Fibroblast of lung (primary cell): ENCODE results near the gene TASOR2. TPM values are rescaled to one million over a fixed set of nuclear protein-coding genes. Genes with fewer than 3 reads are reported as not detected.

Source experiments
- DNase-seq, 2 donors: peaks; one replicate each; pipeline versions ENCODE4 v3.0.0 to v3.0.0-alpha.2; 2010; ENCODE audit warnings: low read depth in 2 of 2
- H2AFZ ChIP-seq: 2 replicates; pipeline ENCODE4 v1.5.1; 2012; ENCODE audit warnings: low read length, control low read depth, inconsistent platforms
- H3K27ac ChIP-seq: 2 replicates; pipeline ENCODE4 v1.5.1; 2011; ENCODE audit warnings: low read length, control low read depth; ENCODE audit not compliant: insufficient read depth
- H3K27me3 ChIP-seq: 2 replicates; pipeline ENCODE4 v1.5.1; 2011; ENCODE audit warnings: mild to moderate bottlenecking, low read length; ENCODE audit not compliant: control insufficient read depth, insufficient read depth
- H3K36me3 ChIP-seq: 2 replicates; pipeline ENCODE4 v1.5.1; 2011; ENCODE audit warnings: low read length; ENCODE audit not compliant: control insufficient read depth, insufficient read depth
- H3K4me1 ChIP-seq: 2 replicates; pipeline ENCODE4 v1.5.1; 2011; ENCODE audit warnings: low read length; ENCODE audit not compliant: control insufficient read depth, insufficient read depth; ENCODE audit errors: extremely low read depth
- H3K4me2 ChIP-seq: 2 replicates; pipeline ENCODE4 v1.5.1; 2011; ENCODE audit warnings: low read length, control low read depth; ENCODE audit not compliant: insufficient read depth; ENCODE audit errors: extremely low read depth
- H3K4me3 ChIP-seq, 4 experiments: fragments of 200-600 bp in 1 of 4; sonication (generic) in 1 of 4; replicated peaks in 1 of 4; 2 replicates each; pipeline ENCODE4 v1.5.1; 2011 to 2016; ENCODE audit warnings: low read length in 4 of 4, low read depth in 3 of 4, mild to moderate bottlenecking in 3 of 4, control low read depth in 2 of 4, inconsistent platforms in 1 of 4, mixed read lengths in 1 of 4; ENCODE audit not compliant: insufficient read depth in 1 of 4; ENCODE audit errors: control extremely low read depth in 1 of 4
- H3K79me2 ChIP-seq: 2 replicates; pipeline ENCODE4 v1.5.1; 2012; ENCODE audit warnings: mild to moderate bottlenecking, low read length, inconsistent platforms; ENCODE audit not compliant: control insufficient read depth, insufficient read depth
- H3K9ac ChIP-seq: 2 replicates; pipeline ENCODE4 v1.5.1; 2011; ENCODE audit warnings: mild to moderate bottlenecking, low read length, control low read depth; ENCODE audit not compliant: insufficient read depth
- H3K9me3 ChIP-seq: 2 replicates; pipeline ENCODE4 v1.5.1; 2012; ENCODE audit warnings: low read depth, low read length; ENCODE audit not compliant: control insufficient read depth, insufficient read depth
- H4K20me1 ChIP-seq: 2 replicates; pipeline ENCODE4 v1.5.1; 2011; ENCODE audit warnings: low read length; ENCODE audit not compliant: control insufficient read depth, insufficient read depth; ENCODE audit errors: extremely low read depth
- EZH2 ChIP-seq: IDR thresholded peaks from 2 replicates; pipeline ENCODE4 v1.5.1; 2012; ENCODE audit warnings: low read length, control low read depth, mild to moderate bottlenecking; ENCODE audit errors: missing control alignments
- polyA plus RNA-seq, 2 donors: library from polyadenylated mRNA; depleted of rRNA in 1 of 2; stranded (reverse) in 1 of 2; unstranded in 1 of 2; fragments of >200 nt; gene quantifications; 2 replicates each; pipeline ENCODE4 v1.2.1, GENCODE V29; 2011 to 2012; ENCODE audit warnings: missing spikeins in 1 of 2
- total RNA-seq: library from RNA; depleted of rRNA; stranded (reverse); fragments of >200 nt; gene quantifications from 2 replicates; pipeline ENCODE4 v1.2.1, GENCODE V29; 2014
- TF ChIP-seq, protein P1 (sequence below), 2 donors: IDR thresholded peaks in 1 of 2; conservative IDR thresholded peaks in 1 of 2; 1 replicate in 1 of 2; 2 replicates in 1 of 2; pipeline ENCODE4 v1.5.1; 2011 to 2012; ENCODE audit warnings: low read length in 2 of 2, control low read depth in 1 of 2, inconsistent platforms in 1 of 2, low read depth in 1 of 2, mild to moderate bottlenecking in 1 of 2

Gene TASOR2
- total and polyA plus RNA-seq, 2 donors (not counting 1 experiment from before 2014, with no cell fraction given), result 41.1 to 77.9 TPM

GRCh38 chr10:5679606-5680005 lies 5.0 kb upstream of the TASOR2 start:
- Histone ChIP-seq H3K4me1 (no peaks in the 10 kb centered on the region), H3K27me3 (peaks cover 8% of the 10 kb centered on the region), H4K20me1 (no peaks in the 10 kb centered on the region), H3K4me3 (no peak overlapping the region), H3K79me2 (no peaks in the 10 kb centered on the region), H3K27ac (no peak overlapping the region), H3K36me3 (no peaks in the 10 kb centered on the region), H3K9ac (no peak overlapping the region), H3K9me3 (no peaks in the 10 kb centered on the region), H2AFZ (no peak overlapping the region), H3K4me2 (no peak overlapping the region)
- peak; percentile 15 to 39 for DNase-seq
- TF ChIP-seq, protein P1, sequence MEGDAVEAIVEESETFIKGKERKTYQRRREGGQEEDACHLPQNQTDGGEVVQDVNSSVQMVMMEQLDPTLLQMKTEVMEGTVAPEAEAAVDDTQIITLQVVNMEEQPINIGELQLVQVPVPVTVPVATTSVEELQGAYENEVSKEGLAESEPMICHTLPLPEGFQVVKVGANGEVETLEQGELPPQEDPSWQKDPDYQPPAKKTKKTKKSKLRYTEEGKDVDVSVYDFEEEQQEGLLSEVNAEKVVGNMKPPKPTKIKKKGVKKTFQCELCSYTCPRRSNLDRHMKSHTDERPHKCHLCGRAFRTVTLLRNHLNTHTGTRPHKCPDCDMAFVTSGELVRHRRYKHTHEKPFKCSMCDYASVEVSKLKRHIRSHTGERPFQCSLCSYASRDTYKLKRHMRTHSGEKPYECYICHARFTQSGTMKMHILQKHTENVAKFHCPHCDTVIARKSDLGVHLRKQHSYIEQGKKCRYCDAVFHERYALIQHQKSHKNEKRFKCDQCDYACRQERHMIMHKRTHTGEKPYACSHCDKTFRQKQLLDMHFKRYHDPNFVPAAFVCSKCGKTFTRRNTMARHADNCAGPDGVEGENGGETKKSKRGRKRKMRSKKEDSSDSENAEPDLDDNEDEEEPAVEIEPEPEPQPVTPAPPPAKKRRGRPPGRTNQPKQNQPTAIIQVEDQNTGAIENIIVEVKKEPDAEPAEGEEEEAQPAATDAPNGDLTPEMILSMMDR (conservative IDR thresholded peaks at IDR 0.05 in 1 of 2, IDR thresholded peaks at IDR 0.05 in 1 of 2; ENCODE audit: low read depth in 1 of 2, low read length in 2 of 2), result peak in 1 of 2 donors; percentile 7
- no peak for TF ChIP-seq EZH2

DNA sequence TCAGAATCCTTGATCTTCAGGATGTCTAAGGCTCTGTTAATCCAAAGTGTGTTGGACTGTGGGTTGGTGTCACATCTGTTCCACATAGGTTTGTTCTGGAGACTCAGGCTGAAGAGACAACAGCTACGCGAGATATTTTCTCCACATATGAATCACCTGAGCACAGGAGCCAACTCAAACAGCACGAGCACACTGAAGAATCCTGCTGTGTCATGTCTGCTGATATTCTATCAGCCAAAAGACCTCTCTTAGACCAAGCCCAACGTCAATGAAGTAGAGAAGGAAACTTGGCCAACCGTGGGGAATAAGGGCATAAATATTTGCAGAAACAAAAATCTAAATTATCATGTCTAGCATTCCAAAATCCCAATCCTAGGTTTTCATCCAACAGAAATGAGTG lies 2.7 kb upstream of the TASOR2 start:
- H3K9me3 ChIP-seq, result no peaks in the 10 kb centered on the region
- H3K36me3 ChIP-seq, result no peaks in the 10 kb centered on the region
- H3K9ac ChIP-seq, result no peak overlapping the region
- TF ChIP-seq EZH2, result no peak
- TF ChIP-seq, protein P1 (conservative IDR thresholded peaks at IDR 0.05 in 1 of 2, IDR thresholded peaks at IDR 0.05 in 1 of 2; ENCODE audit: low read depth in 1 of 2, low read length in 2 of 2), result no peak
- H3K4me2 ChIP-seq, result no peak overlapping the region
- no peak overlapping the region for H2AFZ ChIP-seq
- H4K20me1 ChIP-seq, result no peaks in the 10 kb centered on the region
- H3K79me2 ChIP-seq, result peaks cover 21% of the 10 kb centered on the region
- H3K4me3 ChIP-seq, result no peak overlapping the region
- no peak for DNase-seq
- H3K4me1 ChIP-seq, result no peaks in the 10 kb centered on the region
- no peak overlapping the region for H3K27ac ChIP-seq
- peaks cover 8% of the 10 kb centered on the region for H3K27me3 ChIP-seq

DNA sequence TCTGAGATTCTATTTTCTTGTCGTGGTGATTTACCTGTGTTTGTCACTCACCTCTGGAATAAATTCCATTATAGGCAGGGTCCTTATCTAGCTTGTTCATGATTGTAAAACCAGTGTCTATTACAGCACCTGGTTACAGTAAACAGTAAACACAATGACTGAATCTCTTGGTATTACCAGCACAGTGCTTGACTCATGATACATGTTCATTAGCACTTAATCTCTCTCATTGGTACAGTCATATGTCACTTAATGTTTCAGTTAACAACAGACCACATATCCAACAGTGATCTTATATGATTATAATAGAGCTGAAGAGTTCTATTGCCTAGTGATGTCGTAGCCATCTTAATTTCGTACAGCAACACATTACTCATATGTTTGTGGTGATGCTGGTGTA lies 1.6 kb upstream of the TASOR2 start:
- Histone ChIP-seq H3K4me1 (no peaks in the 10 kb centered on the region), H2AFZ (no peak overlapping the region), H3K27me3 (peaks cover 2% of the 10 kb centered on the region), H3K27ac (no peak overlapping the region), H3K4me3 (no peak overlapping the region), H3K36me3 (no peaks in the 10 kb centered on the region), H3K4me2 (no peak overlapping the region), H3K79me2 (peaks cover 32% of the 10 kb centered on the region), H4K20me1 (no peaks in the 10 kb centered on the region), H3K9ac (no peak overlapping the region), H3K9me3 (no peaks in the 10 kb centered on the region)
- TF ChIP-seq, protein P1 (conservative IDR thresholded peaks at IDR 0.05 in 1 of 2, IDR thresholded peaks at IDR 0.05 in 1 of 2; ENCODE audit: low read depth in 1 of 2, low read length in 2 of 2), result no peak
- TF ChIP-seq EZH2, result no peak
- DNase-seq, result no peak
